Activated T-cell treated with anti-CD3 and anti-CD28 coated beads, Interleukin-2, amount 50 U/mL, for 24 hours (primary cell): ENCODE measurements around the gene ENOSF1.

Experiments
- DNase-seq: peaks from one replicate; pipeline ENCODE4 v3.0.0-alpha.2; 2020
- H3K27ac Mint-ChIP-seq: 2 replicates; pipeline ENCODE4 v1.8.0; 2020; ENCODE audit warnings: mild to moderate bottlenecking, mixed read lengths
- H3K27me3 Mint-ChIP-seq: 2 replicates; pipeline ENCODE4 v1.8.0; 2020; ENCODE audit warnings: mixed read lengths
- H3K36me3 Mint-ChIP-seq: 2 replicates; pipeline ENCODE4 v1.8.0; 2020; ENCODE audit warnings: low read depth, mixed read lengths
- H3K4me1 Mint-ChIP-seq: 2 replicates; pipeline ENCODE4 v1.8.0; 2020; ENCODE audit warnings: low read depth, mixed read lengths
- H3K4me3 Mint-ChIP-seq: 2 replicates; pipeline ENCODE4 v1.8.0; 2020; ENCODE audit warnings: mild to moderate bottlenecking, moderate library complexity, mixed read lengths
- H3K9me3 Mint-ChIP-seq: 2 replicates; pipeline ENCODE4 v1.8.0; 2020; ENCODE audit warnings: mixed read lengths

ENOSF1 gene

GRCh38 chr18:713135-713490 lies 683 bp upstream of the ENOSF1 start:
- peaks cover 67% of the 10 kb centered on the region for H3K4me1 Mint-ChIP-seq
- no peak for DNase-seq
- H3K9me3 Mint-ChIP-seq = no peaks in the 10 kb centered on the region
- peaks cover 37% of the 10 kb centered on the region for H3K36me3 Mint-ChIP-seq
- peak overlapping the region; percentile 69 for H3K4me3 Mint-ChIP-seq
- peak overlapping the region; percentile 77 for H3K27ac Mint-ChIP-seq
- H3K27me3 Mint-ChIP-seq = no peaks in the 10 kb centered on the region

- Mint-ChIP-seq H3K4me1 (peaks cover 68% of the 10 kb centered on the region), H3K36me3 (peaks cover 43% of the 10 kb centered on the region), H3K9me3 (no peaks in the 10 kb centered on the region), H3K27ac (peak overlapping the region; percentile 92), H3K4me3 (peak overlapping the region; percentile 86), H3K27me3 (no peaks in the 10 kb centered on the region)
- DNase-seq = peak; percentile 81
Observed at GRCh38 chr18:711657-712400, 601 bp downstream of the ENOSF1 start.

- peaks cover 65% of the 10 kb centered on the region for H3K4me1 Mint-ChIP-seq
- DNase-seq = no peak
- H3K36me3 Mint-ChIP-seq = peaks cover 46% of the 10 kb centered on the region
- H3K9me3 Mint-ChIP-seq = no peaks in the 10 kb centered on the region
- no peaks in the 10 kb centered on the region for H3K27me3 Mint-ChIP-seq
- H3K4me3 Mint-ChIP-seq = peak overlapping the region; percentile 86
- H3K27ac Mint-ChIP-seq = peak overlapping the region; percentile 92
Observed at GRCh38 chr18:711310-711656, 1.1 kb downstream of the ENOSF1 start.

- no peak for DNase-seq
- Mint-ChIP-seq H3K4me1 (peaks cover 63% of the 10 kb centered on the region), H3K27ac (peak overlapping the region; percentile 92), H3K4me3 (peak overlapping the region; percentile 86), H3K27me3 (no peaks in the 10 kb centered on the region), H3K36me3 (peaks cover 52% of the 10 kb centered on the region), H3K9me3 (no peaks in the 10 kb centered on the region)
Observed at GRCh38 chr18:710418-711300, 1.8 kb downstream of the ENOSF1 start.

GRCh38 chr18:709771-710170 lies 2.7 kb downstream of the ENOSF1 start:
- Mint-ChIP-seq H3K27me3 (no peaks in the 10 kb centered on the region), H3K4me3 (peak overlapping the region; percentile 86), H3K4me1 (peaks cover 60% of the 10 kb centered on the region), H3K27ac (no peak overlapping the region), H3K36me3 (peaks cover 61% of the 10 kb centered on the region), H3K9me3 (no peaks in the 10 kb centered on the region)
- no peak for DNase-seq

GRCh38 chr18:708096-708495 lies 4.3 kb downstream of the ENOSF1 start:
- peaks cover 64% of the 10 kb centered on the region for H3K4me1 Mint-ChIP-seq
- H3K27ac Mint-ChIP-seq = no peak overlapping the region
- DNase-seq = no peak
- no peak overlapping the region for H3K4me3 Mint-ChIP-seq
- no peaks in the 10 kb centered on the region for H3K27me3 Mint-ChIP-seq
- H3K9me3 Mint-ChIP-seq = no peaks in the 10 kb centered on the region
- peaks cover 78% of the 10 kb centered on the region for H3K36me3 Mint-ChIP-seq

GRCh38 chr18:706405-706804 lies 6.0 kb downstream of the ENOSF1 start:
- H3K27me3 Mint-ChIP-seq = no peaks in the 10 kb centered on the region
- no peaks in the 10 kb centered on the region for H3K9me3 Mint-ChIP-seq
- peaks cover 65% of the 10 kb centered on the region for H3K4me1 Mint-ChIP-seq
- no peak for DNase-seq
- no peak overlapping the region for H3K4me3 Mint-ChIP-seq
- peaks cover 78% of the 10 kb centered on the region for H3K36me3 Mint-ChIP-seq
- H3K27ac Mint-ChIP-seq = no peak overlapping the region

GRCh38 chr18:703213-703967 lies 9.0 kb downstream of the ENOSF1 start:
- peak overlapping the region; percentile 83 for H3K27ac Mint-ChIP-seq
- H3K27me3 Mint-ChIP-seq = no peaks in the 10 kb centered on the region

GRCh38 chr18:697800-698199 lies 14.6 kb downstream of the ENOSF1 start:
- no peak for DNase-seq
- H3K27me3 Mint-ChIP-seq = no peaks in the 10 kb centered on the region
- H3K9me3 Mint-ChIP-seq = no peaks in the 10 kb centered on the region
- H3K4me3 Mint-ChIP-seq = no peak overlapping the region
- H3K27ac Mint-ChIP-seq = no peak overlapping the region
- H3K4me1 Mint-ChIP-seq = peaks cover 7% of the 10 kb centered on the region
- H3K36me3 Mint-ChIP-seq = peaks cover 75% of the 10 kb centered on the region

More at GRCh38 chr18:703213-703967, 9.0 kb downstream of the ENOSF1 start:
- Mint-ChIP-seq H3K4me1 (peaks cover 38% of the 10 kb centered on the region), H3K9me3 (no peaks in the 10 kb centered on the region), H3K4me3 (no peak overlapping the region), H3K36me3 (peaks cover 76% of the 10 kb centered on the region)
- no peak for DNase-seq

GRCh38 chr18:697012-697411 lies 15.4 kb downstream of the ENOSF1 start:
- Mint-ChIP-seq H3K4me1 (peaks cover 4% of the 10 kb centered on the region), H3K9me3 (no peaks in the 10 kb centered on the region), H3K36me3 (peaks cover 78% of the 10 kb centered on the region), H3K4me3 (no peak overlapping the region), H3K27ac (no peak overlapping the region), H3K27me3 (no peaks in the 10 kb centered on the region)
- DNase-seq = no peak

- Mint-ChIP-seq H3K27ac (peak overlapping the region; percentile 63), H3K4me1 (peaks cover 4% of the 10 kb centered on the region), H3K36me3 (peaks cover 85% of the 10 kb centered on the region), H3K27me3 (no peaks in the 10 kb centered on the region), H3K9me3 (no peaks in the 10 kb centered on the region), H3K4me3 (no peak overlapping the region)
- DNase-seq = no peak
Observed at GRCh38 chr18:693466-694187, 18.8 kb downstream of the ENOSF1 start.

GRCh38 chr18:692824-693223 lies 19.6 kb downstream of the ENOSF1 start:
- no peaks in the 10 kb centered on the region for H3K27me3 Mint-ChIP-seq
- DNase-seq = no peak
- peaks cover 89% of the 10 kb centered on the region for H3K36me3 Mint-ChIP-seq
- peaks cover 4% of the 10 kb centered on the region for H3K4me1 Mint-ChIP-seq
- H3K4me3 Mint-ChIP-seq = no peak overlapping the region
- H3K27ac Mint-ChIP-seq = peak overlapping the region; percentile 63
- H3K9me3 Mint-ChIP-seq = no peaks in the 10 kb centered on the region

- H3K27me3 Mint-ChIP-seq = no peaks in the 10 kb centered on the region
- no peak overlapping the region for H3K4me3 Mint-ChIP-seq
- peaks cover 4% of the 10 kb centered on the region for H3K4me1 Mint-ChIP-seq
- no peak for DNase-seq
- no peak overlapping the region for H3K27ac Mint-ChIP-seq
- no peaks in the 10 kb centered on the region for H3K9me3 Mint-ChIP-seq
- H3K36me3 Mint-ChIP-seq = peaks cover 96% of the 10 kb centered on the region
Observed at GRCh38 chr18:688323-688722, 24.1 kb downstream of the ENOSF1 start.
